GM12878 (cell line): Measurements from ENCODE around the gene MBD5. TPM values are rescaled to one million over a fixed set of nuclear protein-coding genes. Genes with fewer than 3 reads are reported as not detected.

Experiments
- ATAC-seq: fragments of 200-7000 bp; cut with Tn5 transposase; 3 replicates; pipeline ENCODE4 v1.9.1; 2020; ENCODE audit warnings: mild to moderate bottlenecking, moderate library complexity
- BruUV-seq: library from RNA; stranded (reverse); fragments of 400-500 nt; replicated peaks from 2 replicates; lab custom pipeline; 2021; lab: Mats Ljungman, UMichigan
- CTCF ChIA-PET: fragments of 300-600 bp; sonication (Branson Sonifier 250); formaldehyde crosslinking; extraction: SDS; loops from one replicate; lab custom pipeline; 2021; ENCODE audit warnings: inconsistent platforms; lab: Yijun Ruan, JAX
- POLR2A ChIA-PET: fragments of 350-600 bp; formaldehyde crosslinking; extraction: SDS; loops from one replicate; lab custom pipeline; 2021; ENCODE audit warnings: inconsistent platforms; lab: Charles Lee
- RAD21 ChIA-PET: fragments of 300-600 bp; sonication (Branson Sonifier 250); formaldehyde crosslinking; loops from one replicate; lab custom pipeline; 2023; ENCODE audit warnings: antibody characterized with exemption; ENCODE audit not compliant: unreplicated experiment; lab: Charles Lee
- SMC1A ChIA-PET: fragments of 300-600 bp; sonication (Branson Sonifier 250); formaldehyde crosslinking; loops from one replicate; lab custom pipeline; 2023; ENCODE audit not compliant: unreplicated experiment, uncharacterized antibody; lab: Charles Lee
- DNase-seq: peaks from one replicate; pipeline ENCODE4 v3.0.0-alpha.2; 2011; ENCODE audit warnings: low read depth, low spot score
- FAIRE-seq: peaks from 3 replicates; lab custom pipeline; 2011; peaks lifted over from hg19 to GRCh38; lab: Jason Lieb, UNC
- H2AFZ ChIP-seq: 2 replicates; pipeline ENCODE4 v1.6.0; 2011; ENCODE audit warnings: low read depth, low read length, control low read depth; ENCODE audit not compliant: control insufficient read depth
- H3K27ac ChIP-seq: 2 replicates; pipeline ENCODE4 v1.5.1; 2011; ENCODE audit warnings: control low read depth; ENCODE audit not compliant: control insufficient read depth, insufficient read depth
- H3K27me3 ChIP-seq, 2 experiments: replicated peaks in 1 of 2; 2 replicates each; pipeline versions ENCODE4 v1.6.0 to v1.6.1; 2011; ENCODE audit warnings: low read length in 1 of 2; ENCODE audit not compliant: control insufficient read depth in 2 of 2, insufficient read depth in 2 of 2
- H3K36me3 ChIP-seq, 2 experiments: 2 replicates each; pipeline ENCODE4 v1.5.1; 2011; ENCODE audit warnings: low read length in 1 of 2; ENCODE audit not compliant: control insufficient read depth in 2 of 2, insufficient read depth in 2 of 2
- H3K4me1 ChIP-seq: 2 replicates; pipeline ENCODE4 v1.6.1; 2011; ENCODE audit warnings: mild to moderate bottlenecking, low read length, moderate library complexity, mixed read lengths; ENCODE audit not compliant: control insufficient read depth, insufficient read depth
- H3K4me2 ChIP-seq: 2 replicates; pipeline ENCODE4 v1.6.0; 2011; ENCODE audit warnings: control low read depth; ENCODE audit not compliant: control insufficient read depth, insufficient read depth
- H3K4me3 ChIP-seq: fragments of 200-600 bp; sonication (generic); 2 replicates; pipeline ENCODE4 v1.5.1; 2016
- H3K79me2 ChIP-seq: 2 replicates; pipeline ENCODE4 v1.6.0; 2011; ENCODE audit warnings: low read length; ENCODE audit not compliant: control insufficient read depth, insufficient read depth
- H3K9ac ChIP-seq: 2 replicates; pipeline ENCODE4 v1.8.0; 2011; ENCODE audit warnings: low read length, control low read depth, mixed read lengths; ENCODE audit not compliant: control insufficient read depth, insufficient read depth
- H3K9me3 ChIP-seq: replicated peaks from 3 replicates; pipeline ENCODE4 v1.5.1; 2011; ENCODE audit warnings: mild to moderate bottlenecking, low read length; ENCODE audit not compliant: control insufficient read depth, insufficient read depth
- H4K20me1 ChIP-seq: 2 replicates; pipeline ENCODE4 v1.6.0; 2011; ENCODE audit not compliant: control insufficient read depth, insufficient read depth
- MAX ChIP-seq: IDR thresholded peaks from 2 replicates; pipeline ENCODE4 v1.6.1; 2012; ENCODE audit warnings: low read depth, low read length, improper control_type of control experiment
- MTA3 ChIP-seq: IDR thresholded peaks from 2 replicates; pipeline ENCODE4 v1.6.1; 2012; ENCODE audit warnings: low read length, inconsistent platforms, borderline replicate concordance
- MXI1 ChIP-seq: fragments of 150-350 bp; IDR thresholded peaks from 2 replicates; pipeline ENCODE4 v1.6.1; 2011; ENCODE audit warnings: low read depth, mild to moderate bottlenecking, inconsistent platforms, low read length, improper control_type of control experiment
- NRF1 ChIP-seq: conservative IDR thresholded peaks from 2 replicates; pipeline ENCODE4 v1.6.1; 2011; ENCODE audit warnings: mild to moderate bottlenecking, low read depth, low read length, improper control_type of control experiment
- RB1 ChIP-seq: fragments of 450-650 bp; formaldehyde crosslinking; IDR thresholded peaks from 2 replicates; pipeline ENCODE4 v1.6.1; 2017; ENCODE audit warnings: mild to moderate bottlenecking, borderline replicate concordance
- RBBP5 ChIP-seq: fragments of 200-600 bp; sonication (generic); conservative IDR thresholded peaks from 2 replicates; pipeline ENCODE4 v1.6.1; 2016
- SKIL ChIP-seq: fragments of 450-650 bp; IDR thresholded peaks from 2 replicates; pipeline ENCODE4 v1.6.1; 2017; ENCODE audit warnings: mild to moderate bottlenecking, low read depth, inconsistent platforms; ENCODE audit not compliant: poor library complexity, severe bottlenecking
- SPI1 ChIP-seq: IDR thresholded peaks from 2 replicates; pipeline ENCODE4 v1.6.1; 2011; ENCODE audit warnings: low read depth, mild to moderate bottlenecking, low read length, moderate library complexity, borderline replicate concordance; ENCODE audit not compliant: insufficient read depth
- YBX1 ChIP-seq: fragments of 450-650 bp; IDR thresholded peaks from 2 replicates; pipeline ENCODE4 v1.6.1; 2016; ENCODE audit warnings: antibody characterized with exemption
- ZBED1 ChIP-seq: IDR thresholded peaks from 2 replicates; pipeline ENCODE4 v1.6.1; 2016; ENCODE audit warnings: borderline replicate concordance
- WGBS: methylation state at CpG from one replicate; pipeline ENCODE4 v1.1.6; 2016; ENCODE audit warnings: low lambda C conversion rate; ENCODE audit not compliant: insufficient replicate concordance, insufficient coverage; ENCODE audit errors: missing lambda C conversion rate; 5-methylcytosine and 5-hydroxymethylcytosine counted together
- in situ Hi-C: fragments of 300-500 bp; cut with MboI; formaldehyde crosslinking; loops from 9 replicates; pipeline ENCODE4 v1.14.3; 2018; ENCODE audit warnings: mixed read lengths
- intact Hi-C: fragments of 100-400 bp; cut with micrococcal nuclease; formaldehyde crosslinking; loops from one replicate; pipeline ENCODE4 v1.14.2; 2022; ENCODE audit not compliant: unreplicated experiment
- polyA plus RNA-seq, 11 experiments: library from polyadenylated mRNA; depleted of rRNA in 4 of 11; unstranded in 6 of 11; stranded (reverse) in 5 of 11; fragments of >200 nt; fragmentation: Nextera tagmentation in 4 of 11; fragmentation: Illumina TruSeq in 1 of 11; extraction: Ambion mirVana in 4 of 11; extraction: Trizol in 1 of 11; gene quantifications; 1 replicate in 1 of 11; 2 replicates in 10 of 11; pipeline versions ENCODE4 v1.2.1 to v1.2.3, GENCODE V29; 2011 to 2016; ENCODE audit warnings: inconsistent platforms in 2 of 11, missing spikeins in 2 of 11, low read depth in 1 of 11
- total RNA-seq, 4 experiments: library from RNA; depleted of rRNA in 3 of 4; stranded (reverse); fragments of >200 nt in 3 of 4; fragmentation: Illumina TruSeq in 1 of 4; extraction: Trizol in 1 of 4; gene quantifications; 2 replicates each; pipeline versions ENCODE4 v1.2.1 to v1.2.3, GENCODE V29; 2013 to 2021

The MBD5 gene
- total and polyA plus RNA-seq, 10 of the 15 experiments (the other 5 are each of a cell fraction or from before 2014, with no cell fraction given), result 7.4 to 58.0 (median 21.2) TPM

GRCh38 chr2:148132412-148132811 is 111.5 kb downstream of the MBD5 start:
- Histone ChIP-seq H3K27me3 (no peaks in the 10 kb centered on the region), H3K4me2 (no peak overlapping the region), H2AFZ (no peak overlapping the region), H3K4me3 (no peak overlapping the region), H3K9ac (no peak overlapping the region), H3K79me2 (no peaks in the 10 kb centered on the region), H3K9me3 (no peaks in the 10 kb centered on the region; the same call in 2 of the 3 replicates), H4K20me1 (no peaks in the 10 kb centered on the region), H3K4me1 (no peaks in the 10 kb centered on the region), H3K36me3 (no peaks in the 10 kb centered on the region), H3K27ac (no peak overlapping the region)
- WGBS, result 96% methylated on average over 1 of the region's 1 CpG
- TF ChIP-seq MTA3, result no peak
- no peak for TF ChIP-seq YBX1
- SMC1A ChIA-PET, result interaction anchor here (0.7 to 3.4 kb wide), 3 partner anchors 10 to 142 kb away, joined by 3 to 9 read pairs (median 4); no protein-coding TSS in a partner anchor
- CTCF ChIA-PET, result no interaction called here
- FAIRE-seq (no peak), ATAC-seq (no peak), DNase-seq (no peak)
- intact Hi-C loops (no loop called here), in situ Hi-C loops (no loop called here)
- POLR2A ChIA-PET, result no interaction called here
- no TSS peak for BruUV-seq
- RAD21 ChIA-PET, result no interaction called here

GRCh38 chr2:148135705-148136104 is 114.8 kb downstream of the MBD5 start:
- Histone ChIP-seq H4K20me1 (no peaks in the 10 kb centered on the region), H2AFZ (no peak overlapping the region), H3K4me1 (no peaks in the 10 kb centered on the region), H3K9me3 (no peaks in the 10 kb centered on the region; the same call in 2 of the 3 replicates), H3K27me3 (no peaks in the 10 kb centered on the region), H3K9ac (no peak overlapping the region), H3K27ac (no peak overlapping the region), H3K79me2 (no peaks in the 10 kb centered on the region), H3K4me3 (no peak overlapping the region), H3K36me3 (no peaks in the 10 kb centered on the region; a peak in 1 of 4 replicates), H3K4me2 (no peak overlapping the region)
- intact Hi-C loops, result no loop called here
- FAIRE-seq (no peak), ATAC-seq (no peak), DNase-seq (no peak)
- SMC1A ChIA-PET, result interaction anchor here (1.1 kb wide), 1 partner anchor 71 kb away, joined by 3 read pairs; no protein-coding TSS in a partner anchor
- no peak for TF ChIP-seq SKIL
- no peak for TF ChIP-seq NRF1
- no peak for TF ChIP-seq SPI1
- no peak for TF ChIP-seq ZBED1
- TF ChIP-seq RB1, result no peak
- TF ChIP-seq MAX, result no peak
- no peak for TF ChIP-seq RBBP5
- no peak for TF ChIP-seq MXI1
- RAD21 ChIA-PET, result no interaction called here
- CTCF ChIA-PET, result interaction anchor here (0.6 kb wide), 1 partner anchor 324 kb away, joined by 3 read pairs; no protein-coding TSS in a partner anchor
- no TSS peak for BruUV-seq
- WGBS, result 100% methylated on average over 3 of the region's 3 CpGs
- POLR2A ChIA-PET, result no interaction called here
- in situ Hi-C loops, result no loop called here
